H54 (cell line): ENCODE measurements around the gene MAGI1.

Source experiments
- DNase-seq: peaks from one replicate; pipeline ENCODE4 v3.0.0; 2011; ENCODE audit warnings: low spot score, mixed read lengths; ENCODE audit not compliant: insufficient read length
- FAIRE-seq: peaks from 3 replicates; lab custom pipeline; 2011; peaks lifted over from hg19 to GRCh38; lab: Jason Lieb, UNC
- POLR2A ChIP-seq: IDR thresholded peaks from 2 replicates; pipeline ENCODE4 v1.6.1; 2011; ENCODE audit warnings: low read depth, mild to moderate bottlenecking, low read length

The MAGI1 gene

GRCh38 chr3:65924762-65925161 is 114.0 kb downstream of the MAGI1 start:
- TF ChIP-seq POLR2A, result no peak
- DNase-seq (no peak), FAIRE-seq (no peak)

GRCh38 chr3:65922441-65922840 is 116.3 kb downstream of the MAGI1 start:
- DNase-seq (no peak), FAIRE-seq (no peak)
- no peak for TF ChIP-seq POLR2A

DNA sequence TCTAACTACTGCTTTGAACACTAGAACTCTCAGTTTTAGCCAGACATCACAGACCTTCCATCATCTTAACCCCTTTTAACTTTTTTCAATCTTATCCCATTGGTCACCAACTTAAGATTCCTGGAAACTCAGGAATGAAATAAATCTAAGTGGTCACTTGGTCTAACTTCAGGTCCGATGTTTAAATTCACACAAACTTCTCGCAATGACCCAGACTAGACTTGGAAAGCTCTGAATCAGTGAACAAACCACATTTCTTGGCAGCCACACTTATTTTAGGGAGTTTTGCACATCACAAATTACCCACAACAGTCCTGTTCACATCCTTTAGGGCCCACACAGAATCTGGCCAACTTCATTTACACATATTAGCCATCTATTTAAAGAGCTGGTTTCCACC is 118.9 kb downstream of the MAGI1 start:
- FAIRE-seq (no peak), DNase-seq (no peak)
- no peak for TF ChIP-seq POLR2A

GRCh38 chr3:65915477-65915876 is 123.2 kb downstream of the MAGI1 start:
- FAIRE-seq, result no peak
- no peak for DNase-seq
- no peak for TF ChIP-seq POLR2A

DNA sequence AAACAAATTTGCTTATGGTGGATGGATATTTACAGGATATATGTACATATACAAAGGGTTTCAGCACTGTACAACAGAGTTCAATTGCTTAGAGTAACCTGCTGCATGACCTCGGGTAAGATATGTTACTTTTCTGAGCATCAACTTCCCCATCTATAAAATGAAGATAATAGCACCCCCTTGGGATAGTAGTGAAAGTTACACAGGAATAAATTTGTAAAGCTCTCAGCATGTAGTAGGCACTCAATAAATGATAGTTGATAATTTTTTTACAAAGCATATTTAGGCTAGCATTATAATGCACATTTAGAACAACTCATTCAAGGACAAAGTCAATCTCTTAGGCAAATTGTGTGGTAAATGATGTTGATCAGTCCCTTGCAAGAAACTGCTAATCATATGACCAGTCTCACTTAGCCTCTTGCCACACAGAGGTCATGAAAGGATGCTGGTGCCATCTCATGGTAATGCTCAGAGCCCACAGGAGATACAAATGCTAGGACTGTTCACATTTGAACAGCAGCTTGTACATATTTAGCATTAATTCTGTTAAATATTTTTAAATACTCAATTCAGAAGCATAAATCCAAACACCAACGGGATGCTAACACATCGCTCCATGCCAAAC is 123.9 kb downstream of the MAGI1 start:
- no peak for FAIRE-seq
- no peak for TF ChIP-seq POLR2A
- DNase-seq, result no peak

GRCh38 chr3:65914032-65914739 is 124.5 kb downstream of the MAGI1 start:
- FAIRE-seq, result no peak
- no peak for DNase-seq
- no peak for TF ChIP-seq POLR2A

GRCh38 chr3:65912647-65913046 is 126.1 kb downstream of the MAGI1 start:
- no peak for TF ChIP-seq POLR2A
- no peak for DNase-seq
- FAIRE-seq, result no peak

GRCh38 chr3:65908588-65908987 is 130.1 kb downstream of the MAGI1 start:
- FAIRE-seq (no peak), DNase-seq (no peak)
- no peak for TF ChIP-seq POLR2A

DNA sequence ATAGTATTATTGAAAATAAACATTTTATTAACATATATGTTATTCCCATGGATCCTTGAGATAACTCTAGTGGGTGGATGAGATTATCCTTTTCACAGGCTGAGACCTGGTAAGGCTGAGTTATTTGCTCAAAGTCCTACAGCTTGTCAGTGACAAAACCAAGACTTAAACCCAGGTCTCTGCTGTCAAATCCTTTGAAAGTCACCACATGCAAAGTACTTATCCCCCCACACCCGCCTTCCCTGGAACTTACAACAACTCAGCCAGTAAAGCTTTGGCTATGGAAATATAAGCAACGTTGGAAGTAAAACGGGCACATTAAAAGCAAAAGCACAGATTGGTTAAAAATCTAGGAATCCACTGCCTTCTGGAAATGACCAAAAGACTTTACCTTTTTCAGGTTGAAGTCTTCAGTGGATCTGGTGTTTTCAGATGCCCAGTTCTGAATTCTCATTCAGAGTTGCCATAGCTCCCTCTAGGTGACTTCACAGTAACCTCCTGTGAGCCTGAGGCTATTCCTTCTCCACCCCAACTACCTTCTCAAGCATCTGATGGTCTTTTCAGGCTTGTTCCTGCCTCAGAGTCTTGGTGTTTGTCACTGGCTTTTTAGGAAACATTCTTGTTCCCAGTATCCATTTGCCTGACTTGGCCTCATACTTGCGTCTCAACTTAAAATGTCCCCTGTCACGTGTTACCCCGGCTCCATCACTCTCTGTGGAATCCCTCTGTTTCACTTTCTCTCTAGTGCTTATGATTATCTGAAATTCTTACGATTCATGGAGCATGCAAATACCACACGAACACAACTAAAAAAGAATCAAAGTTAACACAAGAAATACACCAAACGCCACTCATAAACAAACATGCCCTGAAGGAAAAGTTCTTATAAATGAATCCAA is 131.2 kb downstream of the MAGI1 start:
- no peak for TF ChIP-seq POLR2A
- DNase-seq (no peak), FAIRE-seq (no peak)

DNA sequence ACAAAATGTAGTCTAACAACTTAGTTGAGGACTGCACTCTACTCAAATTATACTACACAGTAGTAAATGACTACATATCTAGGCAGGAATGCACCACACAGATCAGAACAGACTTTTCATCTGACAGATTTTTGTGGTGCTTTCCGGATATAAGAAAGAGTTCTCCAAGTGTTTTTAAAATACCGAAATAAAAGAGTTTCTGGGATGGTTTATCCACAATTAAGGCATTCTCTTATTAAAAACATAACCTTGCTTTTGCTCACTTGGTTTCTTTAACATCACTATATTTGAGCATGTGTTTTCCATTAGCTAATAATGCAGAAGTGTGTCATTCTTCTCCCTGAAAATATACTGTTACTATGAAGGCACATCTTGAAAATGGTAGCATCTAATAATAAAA is 132.9 kb downstream of the MAGI1 start:
- DNase-seq (no peak), FAIRE-seq (no peak)
- TF ChIP-seq POLR2A, result no peak

GRCh38 chr3:65904016-65904415 is 134.7 kb downstream of the MAGI1 start:
- DNase-seq, result no peak
- TF ChIP-seq POLR2A, result no peak
- no peak for FAIRE-seq

DNA sequence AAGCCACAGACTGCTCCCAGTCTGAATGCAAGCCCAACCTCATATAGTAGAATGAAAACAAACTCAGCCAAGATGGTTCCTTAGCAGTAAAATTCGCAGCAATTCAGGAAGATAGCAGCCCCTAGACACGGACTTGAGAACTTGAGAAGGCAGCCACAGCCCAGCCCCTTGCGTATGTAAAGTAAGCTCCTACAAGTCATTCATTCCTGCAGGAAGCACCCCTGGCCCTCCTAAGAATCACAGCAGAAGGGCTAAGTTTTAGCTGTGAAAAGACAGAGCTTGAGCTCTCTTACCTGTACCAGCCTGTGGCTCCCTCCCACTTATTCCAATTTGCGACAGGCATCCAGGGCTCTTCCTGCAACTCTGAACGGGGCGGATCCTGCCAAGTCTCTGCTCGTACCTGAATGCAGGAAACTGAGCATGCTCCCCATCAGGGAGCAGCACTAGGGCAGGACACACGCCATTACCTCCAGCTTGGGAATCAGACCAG is 136.4 kb downstream of the MAGI1 start:
- no peak for DNase-seq
- no peak for FAIRE-seq
- TF ChIP-seq POLR2A, result no peak

GRCh38 chr3:65901226-65901625 is 137.5 kb downstream of the MAGI1 start:
- DNase-seq (no peak), FAIRE-seq (no peak)
- no peak for TF ChIP-seq POLR2A

GRCh38 chr3:65899226-65899625 is 139.5 kb downstream of the MAGI1 start:
- FAIRE-seq (no peak), DNase-seq (no peak)
- no peak for TF ChIP-seq POLR2A
